K562 (cell line): Measurements from ENCODE around the gene LLGL1. TPM values are rescaled to one million over a fixed set of nuclear protein-coding genes. Genes with fewer than 3 reads are reported as not detected.

Source experiments
- ATAC-seq: fragments of 200-7000 bp; cut with Tn5 transposase; 3 replicates; pipeline ENCODE4 v1.9.1; 2020; ENCODE audit warnings: moderate library complexity
- BruUV-seq: library from RNA; stranded (reverse); fragments of 400-500 nt; replicated peaks from 2 replicates; lab custom pipeline; 2021; lab: Mats Ljungman, UMichigan
- CTCF ChIA-PET: fragments of 300-600 bp; formaldehyde crosslinking; extraction: SDS; loops from one replicate; lab custom pipeline; 2021; ENCODE audit warnings: low intra/inter-chr PET ratio; lab: Yijun Ruan, JAX
- POLR2A ChIA-PET: fragments of 300-600, 350-650 bp; sonication (Branson Sonifier 250); formaldehyde crosslinking; extraction: SDS; loops from one replicate; lab custom pipeline; 2021; ENCODE audit warnings: antibody characterized with exemption, inconsistent platforms; lab: Yijun Ruan, JAX
- DNase-seq, 4 experiments: peaks; one replicate each; pipeline versions ENCODE4 v3.0.0 to v3.0.0-alpha.2; 2011 to 2018; ENCODE audit warnings: low spot score in 3 of 4, mixed read lengths in 3 of 4; ENCODE audit errors: extremely low read depth in 1 of 4
- FAIRE-seq: peaks from 2 replicates; lab custom pipeline; 2011; peaks lifted over from hg19 to GRCh38; lab: Jason Lieb, UNC
- H2AFZ ChIP-seq: 2 replicates; pipeline ENCODE4 v1.6.0; 2011; ENCODE audit warnings: low read depth, low read length, control low read depth, inconsistent platforms
- H3K27ac ChIP-seq: fragments of 200-600 bp; 3 replicates; pipeline ENCODE4 v1.8.0; 2011; ENCODE audit warnings: low read depth, mild to moderate bottlenecking, control low read depth, inconsistent platforms, low read length, moderate library complexity, mixed read lengths; ENCODE audit errors: extremely low read depth
- H3K27me3 ChIP-seq, 2 experiments: fragments of 300-600 bp in 1 of 2; 2 replicates in 1 of 2; 3 replicates in 1 of 2; pipeline versions ENCODE4 v1.6.0 to v1.8.0; 2011; ENCODE audit warnings: inconsistent platforms in 2 of 2, low read length in 2 of 2, mild to moderate bottlenecking in 1 of 2, mixed read lengths in 1 of 2, moderate library complexity in 1 of 2; ENCODE audit not compliant: control insufficient read depth in 2 of 2, insufficient read depth in 2 of 2
- H3K36me3 ChIP-seq: fragments of 300-600 bp; 3 replicates; pipeline ENCODE4 v1.8.0; 2011; ENCODE audit warnings: mild to moderate bottlenecking, low read length, inconsistent platforms; ENCODE audit not compliant: control insufficient read depth, insufficient read depth
- H3K4me1 ChIP-seq, 2 experiments: fragments of 200-600 bp in 1 of 2; replicated peaks in 1 of 2; 2 replicates in 1 of 2; 3 replicates in 1 of 2; pipeline versions ENCODE4 v1.5.1 to v1.8.0; 2011; ENCODE audit warnings: inconsistent platforms in 2 of 2, low read length in 2 of 2, mild to moderate bottlenecking in 1 of 2, mixed read lengths in 1 of 2, moderate library complexity in 1 of 2; ENCODE audit not compliant: control insufficient read depth in 2 of 2, insufficient read depth in 2 of 2
- H3K4me2 ChIP-seq: 2 replicates; pipeline ENCODE4 v1.6.1; 2011; ENCODE audit warnings: low read length, control low read depth, inconsistent platforms, mixed read lengths; ENCODE audit not compliant: insufficient read depth
- H3K4me3 ChIP-seq: fragments of 200-600 bp; sonication (generic), shearing (Covaris generic); 2 replicates; pipeline ENCODE4 v1.5.1; 2016; ENCODE audit warnings: control low read depth, inconsistent platforms
- H3K79me2 ChIP-seq: fragments of 200-600 bp; 3 replicates; pipeline ENCODE4 v1.8.0; 2011; ENCODE audit warnings: low read length, inconsistent platforms; ENCODE audit not compliant: control insufficient read depth, insufficient read depth
- H3K9ac ChIP-seq, 2 experiments: 2 replicates each; pipeline versions ENCODE4 v1.6.0 to v1.6.1; 2011; ENCODE audit warnings: low read depth in 2 of 2, low read length in 2 of 2, control low read depth in 1 of 2, inconsistent platforms in 1 of 2, mild to moderate bottlenecking in 1 of 2, mixed read lengths in 1 of 2; ENCODE audit not compliant: insufficient read depth in 1 of 2
- H3K9me1 ChIP-seq: one replicate; pipeline ENCODE4 v1.6.0; 2011; ENCODE audit warnings: inconsistent platforms, mild to moderate bottlenecking, low read length, moderate library complexity; ENCODE audit not compliant: control insufficient read depth, insufficient read depth
- H3K9me3 ChIP-seq: replicated peaks from 2 replicates; pipeline ENCODE4 v1.5.1; 2011; ENCODE audit warnings: low read depth, low read length, inconsistent platforms; ENCODE audit not compliant: control insufficient read depth, insufficient read depth
- H4K20me1 ChIP-seq: replicated peaks from 2 replicates; pipeline ENCODE4 v1.6.1; 2011; ENCODE audit warnings: low read length, inconsistent platforms, mixed read lengths; ENCODE audit not compliant: control insufficient read depth, insufficient read depth
- ARHGAP35 ChIP-seq: fragments of 450-650 bp; IDR thresholded peaks from 2 replicates; pipeline ENCODE4 v1.6.1; 2018; ENCODE audit not compliant: partially characterized antibody
- ARID2 ChIP-seq: fragments of 450-650 bp; IDR thresholded peaks from 2 replicates; pipeline ENCODE4 v1.6.1; 2017; ENCODE audit warnings: antibody characterized with exemption, mild to moderate bottlenecking
- CBFB ChIP-seq: sonication (generic); formaldehyde crosslinking; IDR thresholded peaks from 2 replicates; pipeline ENCODE4 v1.4.0; 2020; ENCODE audit warnings: mild to moderate bottlenecking, missing genetic modification reagents
- FOXJ3 ChIP-seq: sonication (generic); formaldehyde crosslinking; IDR thresholded peaks from 2 replicates; pipeline ENCODE4 v1.4.0; 2020; ENCODE audit warnings: mild to moderate bottlenecking, missing genetic modification reagents
- HMGN3 ChIP-seq: IDR thresholded peaks from 2 replicates; pipeline ENCODE4 v1.6.1; 2011; ENCODE audit warnings: borderline replicate concordance, low read depth, mild to moderate bottlenecking, mixed read lengths, low read length; ENCODE audit not compliant: insufficient read length; ENCODE audit errors: extremely low read depth
- KLF1 ChIP-seq: fragments of 450-650 bp; IDR thresholded peaks from 2 replicates; pipeline ENCODE4 v1.6.1; 2016; ENCODE audit warnings: missing genetic modification characterization, missing compliant biosample characterization
- NFE2L1 ChIP-seq: fragments of 450-650 bp; IDR thresholded peaks from 2 replicates; pipeline ENCODE4 v1.6.1; 2016; ENCODE audit warnings: missing genetic modification characterization, low read depth, mild to moderate bottlenecking, missing compliant biosample characterization, moderate library complexity, borderline replicate concordance
- NR2C2 ChIP-seq, 2 experiments: fragments of 200-800 bp in 1 of 2; sonication (Bioruptor generic) in 1 of 2; sonication (generic) in 1 of 2; formaldehyde crosslinking in 1 of 2; IDR thresholded peaks; 2 replicates each; pipeline versions ENCODE4 v1.6.1 to v1.8.0; 2016 to 2022; ENCODE audit warnings: mild to moderate bottlenecking in 1 of 2, missing compliant biosample characterization in 1 of 2, missing genetic modification characterization in 1 of 2, missing genetic modification reagents in 1 of 2
- PATZ1 ChIP-seq: fragments of 250-450 bp; sonication (Bioruptor Pico); IDR thresholded peaks from 2 replicates; pipeline ENCODE4 v1.5.0; 2020; ENCODE audit warnings: mild to moderate bottlenecking, borderline replicate concordance
- PBX2 ChIP-seq, 2 experiments: IDR thresholded peaks in 1 of 2; conservative IDR thresholded peaks in 1 of 2; 2 replicates each; pipeline ENCODE4 v1.6.1; 2016; ENCODE audit warnings: low read depth in 2 of 2, mild to moderate bottlenecking in 1 of 2, missing compliant biosample characterization in 1 of 2, missing genetic modification characterization in 1 of 2, moderate library complexity in 1 of 2
- RAD21 ChIP-seq, 2 experiments: fragments of 250-450 bp in 1 of 2; fragments of 450-650 bp in 1 of 2; sonication (Bioruptor Pico) in 1 of 2; formaldehyde crosslinking in 1 of 2; IDR thresholded peaks in 1 of 2; conservative IDR thresholded peaks in 1 of 2; 2 replicates each; pipeline versions ENCODE4 v1.4.0 to v1.8.0; 2020 to 2022; ENCODE audit warnings: mild to moderate bottlenecking in 2 of 2, moderate library complexity in 1 of 2
- RBFOX2 ChIP-seq: fragments of 200-400 bp; formaldehyde crosslinking; IDR thresholded peaks from 2 replicates; pipeline ENCODE4 v1.6.1; 2017; ENCODE audit warnings: low read depth, mild to moderate bottlenecking, low read length, moderate library complexity
- RBM14 ChIP-seq: fragments of 200-400 bp; formaldehyde crosslinking; IDR thresholded peaks from 2 replicates; pipeline ENCODE4 v1.6.1; 2018; ENCODE audit warnings: low read depth, mild to moderate bottlenecking, low read length, moderate library complexity, borderline replicate concordance; ENCODE audit not compliant: insufficient read depth
- RBM25 ChIP-seq: fragments of 200-400 bp; formaldehyde crosslinking; IDR thresholded peaks from 2 replicates; pipeline ENCODE4 v1.6.1; 2018; ENCODE audit warnings: low read length, low read depth, moderate library complexity; ENCODE audit not compliant: severe bottlenecking
- ZKSCAN3 ChIP-seq: fragments of 250-450 bp; sonication (Bioruptor Pico); IDR thresholded peaks from 2 replicates; pipeline ENCODE4 v1.4.0; 2020
- ZNF133 ChIP-seq: fragments of 250-450 bp; sonication (Bioruptor Pico); IDR thresholded peaks from 2 replicates; pipeline ENCODE4 v1.4.0; 2020; ENCODE audit warnings: mild to moderate bottlenecking
- ZSCAN32 ChIP-seq: fragments of 450-650 bp; formaldehyde crosslinking; IDR thresholded peaks from 2 replicates; pipeline ENCODE4 v1.4.0; 2020; ENCODE audit warnings: mild to moderate bottlenecking, moderate library complexity
- WGBS: fragments of 100-300 bp; shearing (Covaris generic); methylation state at CpG from one replicate; pipeline ENCODE4 v1.1.6; 2016; ENCODE audit warnings: low coverage, mixed read lengths; ENCODE audit not compliant: insufficient coverage; ENCODE audit errors: missing lambda C conversion rate; 5-methylcytosine and 5-hydroxymethylcytosine counted together
- in situ Hi-C: fragments of 300-500 bp; cut with MboI; formaldehyde crosslinking; loops from 4 replicates; pipeline ENCODE4 v1.15.0; 2018; ENCODE audit warnings: inconsistent platforms, mixed read lengths
- intact Hi-C: fragments of 100-400 bp; cut with micrococcal nuclease; formaldehyde crosslinking; loops from 2 replicates; pipeline ENCODE4 v1.14.2; 2022
- polyA plus RNA-seq, 8 experiments: library from polyadenylated mRNA; depleted of rRNA in 4 of 8; stranded (reverse) in 5 of 8; unstranded in 3 of 8; fragments of >200 nt; fragmentation: Nextera tagmentation in 2 of 8; fragmentation: Illumina TruSeq in 1 of 8; extraction: Ambion mirVana in 2 of 8; extraction: Trizol in 1 of 8; gene quantifications; 2 replicates each; pipeline versions ENCODE4 v1.2.1 to v1.2.3, GENCODE V29; 2011 to 2014; ENCODE audit warnings: inconsistent platforms in 1 of 8, missing spikeins in 1 of 8
- total RNA-seq, 7 experiments: library from RNA; depleted of rRNA in 6 of 7; stranded (reverse); fragments of >200 nt in 6 of 7; fragmentation: Illumina TruSeq in 2 of 7; extraction: Trizol in 2 of 7; gene quantifications; 2 replicates each; pipeline versions ENCODE4 v1.2.1 to v1.2.3, GENCODE V29; 2011 to 2021; ENCODE audit warnings: low replicate concordance in 1 of 7

Gene LLGL1
- total and polyA plus RNA-seq, 9 of the 15 experiments (the other 6 are each of a cell fraction or from before 2014, with no cell fraction given), result 0.11 to 12.9 (median 5.3) TPM; not detected in 1

GRCh38 chr17:18251204-18251603 lies 25.8 kb downstream of the LLGL1 start:
- H3K27ac ChIP-seq, result no peak overlapping the region
- ChIA-PET POLR2A (no interaction called here), CTCF (no interaction called here)
- DNase-seq, result no peak
- H3K9ac ChIP-seq, result no peak overlapping the region
- no peak overlapping the region for H2AFZ ChIP-seq
- intact Hi-C loops, result no loop called here
- H3K79me2 ChIP-seq, result no peaks in the 10 kb centered on the region
- H3K4me3 ChIP-seq, result no peak overlapping the region
- no TSS peak for BruUV-seq
- WGBS, result 95% methylated on average over 7 of the region's 15 CpGs
- H3K36me3 ChIP-seq, result peaks cover 69% of the 10 kb centered on the region; the same call in 2 of the 3 replicates
- H3K4me1 ChIP-seq, result peaks cover 3 to 18% of the 10 kb centered on the region in 2 experiments; a peak in 4 of 5 replicates
- no peak overlapping the region for H3K4me2 ChIP-seq
- peaks cover 3% of the 10 kb centered on the region; the same call in 1 of the 2 replicates for H4K20me1 ChIP-seq
- FAIRE-seq, result no peak
- peaks cover 2% of the 10 kb centered on the region for H3K9me1 ChIP-seq
- no peaks in the 10 kb centered on the region for H3K27me3 ChIP-seq
- in situ Hi-C loops, result no loop called here
- no peak for ATAC-seq
- H3K9me3 ChIP-seq, result no peaks in the 10 kb centered on the region
- TF ChIP-seq RBFOX2 (no peak), RAD21 (CRISPR knock-in tag; conservative IDR thresholded peaks at IDR 0.05 in 1 of 2, IDR thresholded peaks at IDR 0.05 in 1 of 2) (no peak), CBFB (CRISPR knock-in tag) (no peak), PBX2 (CRISPR knock-in tag; IDR thresholded peaks at IDR 0.05; ENCODE audit: low read depth) (no peak), PBX2 (tag; conservative IDR thresholded peaks at IDR 0.05; ENCODE audit: low read depth) (no peak), ZSCAN32 (CRISPR knock-in tag) (no peak), ZKSCAN3 (no peak), RBM25 (no peak), KLF1 (tag) (no peak), NFE2L1 (tag) (no peak), FOXJ3 (CRISPR knock-in tag) (no peak), HMGN3 (no peak), PATZ1 (CRISPR knock-in tag) (no peak), ARID2 (no peak), ARHGAP35 (no peak), NR2C2 (CRISPR knock-in tag; IDR thresholded peaks at IDR 0.05) (no peak), NR2C2 (tag; IDR thresholded peaks at IDR 0.05) (no peak), RBM14 (no peak), ZNF133 (CRISPR knock-in tag) (no peak)
